Endothelial cell of umbilical vein (primary cell): ENCODE measurements around the gene SART3. TPM values are rescaled to one million over a fixed set of nuclear protein-coding genes. Genes with fewer than 3 reads are reported as not detected.

Source experiments
- BruUV-seq: library from RNA; stranded (reverse); fragments of 400-500 nt; replicated peaks from 2 replicates; lab custom pipeline; 2021; lab: Mats Ljungman, UMichigan
- CTCF ChIA-PET: fragments of 300-600, 350-600 bp; sonication (Branson Sonifier 250); formaldehyde crosslinking; loops from one replicate; lab custom pipeline; 2021; ENCODE audit warnings: antibody characterized with exemption, inconsistent platforms; lab: Charles Lee
- POLR2A ChIA-PET: fragments of 300-600, 350-600 bp; sonication (Branson Sonifier 250); formaldehyde crosslinking; loops from one replicate; lab custom pipeline; 2021; ENCODE audit warnings: antibody characterized with exemption, inconsistent platforms; lab: Charles Lee
- DNase-seq: peaks from one replicate; pipeline ENCODE4 v3.0.0-alpha.2; 2011; ENCODE audit warnings: low read depth, low spot score
- FAIRE-seq: peaks from 2 replicates; lab custom pipeline; 2011; peaks lifted over from hg19 to GRCh38; lab: Jason Lieb, UNC
- H2AFZ ChIP-seq: 2 replicates; pipeline ENCODE4 v1.6.0; 2012; ENCODE audit warnings: low read depth, low read length, control low read depth, inconsistent platforms
- H3K27ac ChIP-seq: 2 replicates; pipeline ENCODE4 v1.5.1; 2011; ENCODE audit warnings: low read depth, mild to moderate bottlenecking, control low read depth, low read length, moderate library complexity; ENCODE audit not compliant: insufficient read depth
- H3K27me3 ChIP-seq, 2 experiments: 2 replicates each; pipeline versions ENCODE4 v1.6.0 to v1.6.1; 2011; ENCODE audit warnings: low read length in 2 of 2, mixed read lengths in 1 of 2; ENCODE audit not compliant: control insufficient read depth in 2 of 2, insufficient read depth in 2 of 2
- H3K36me3 ChIP-seq, 2 experiments: 2 replicates in 1 of 2; 3 replicates in 1 of 2; pipeline ENCODE4 v1.5.1; 2011; ENCODE audit warnings: low read length in 2 of 2, mild to moderate bottlenecking in 1 of 2, moderate library complexity in 1 of 2; ENCODE audit not compliant: control insufficient read depth in 2 of 2, insufficient read depth in 2 of 2; ENCODE audit errors: extremely low read depth in 1 of 2
- H3K4me1 ChIP-seq: 3 replicates; pipeline ENCODE4 v1.5.1; 2011; ENCODE audit warnings: mild to moderate bottlenecking, low read length; ENCODE audit not compliant: control insufficient read depth, insufficient read depth; ENCODE audit errors: extremely low read depth
- H3K4me2 ChIP-seq: 2 replicates; pipeline ENCODE4 v1.6.1; 2011; ENCODE audit warnings: low read length, control low read depth, mixed read lengths; ENCODE audit not compliant: insufficient read depth
- H3K4me3 ChIP-seq, 3 experiments: fragments of 200-600 bp in 1 of 3; sonication (generic), shearing (Covaris generic) in 1 of 3; replicated peaks in 1 of 3; 2 replicates each; pipeline ENCODE4 v1.5.1; 2011 to 2016; ENCODE audit warnings: control low read depth in 3 of 3, low read length in 3 of 3, mild to moderate bottlenecking in 2 of 3, inconsistent platforms in 1 of 3, low read depth in 1 of 3, moderate library complexity in 1 of 3; ENCODE audit not compliant: insufficient read depth in 1 of 3
- H3K79me2 ChIP-seq: 2 replicates; pipeline ENCODE4 v1.6.0; 2012; ENCODE audit warnings: low read length, inconsistent platforms; ENCODE audit not compliant: control insufficient read depth, insufficient read depth
- H3K9ac ChIP-seq: replicated peaks from 2 replicates; pipeline ENCODE3; 2011; ENCODE audit warnings: low read length, control low read depth; ENCODE audit not compliant: insufficient read depth; ENCODE audit errors: extremely low read depth
- H3K9me1 ChIP-seq: replicated peaks from 3 replicates; pipeline ENCODE4 v1.6.0; 2011; ENCODE audit warnings: mild to moderate bottlenecking, low read length; ENCODE audit not compliant: control insufficient read depth, insufficient read depth; ENCODE audit errors: extremely low read depth
- H3K9me3 ChIP-seq: replicated peaks from 2 replicates; pipeline ENCODE4 v1.5.1; 2012; ENCODE audit warnings: low read length, inconsistent platforms; ENCODE audit not compliant: control insufficient read depth, insufficient read depth
- H4K20me1 ChIP-seq: replicated peaks from 2 replicates; pipeline ENCODE3; 2011; ENCODE audit warnings: mild to moderate bottlenecking, low read length; ENCODE audit not compliant: control insufficient read depth, insufficient read depth; ENCODE audit errors: extremely low read depth
- CTCF ChIP-seq, 2 donors: IDR thresholded peaks; 1 replicate in 1 of 2; 2 replicates in 1 of 2; pipeline ENCODE4 v1.5.1; 2011; ENCODE audit warnings: low read length in 2 of 2, mild to moderate bottlenecking in 2 of 2, moderate library complexity in 2 of 2, control low read depth in 1 of 2, inconsistent platforms in 1 of 2, low read depth in 1 of 2; ENCODE audit not compliant: insufficient read depth in 1 of 2; ENCODE audit errors: extremely low read depth in 1 of 2
- MAX ChIP-seq: IDR thresholded peaks from 2 replicates; pipeline ENCODE4 v1.6.1; 2011; ENCODE audit not compliant: insufficient read depth, insufficient read length
- MYC ChIP-seq: IDR thresholded peaks from one replicate; pipeline ENCODE4 v1.6.1; 2011; ENCODE audit warnings: mild to moderate bottlenecking, low read depth, low read length
- POLR2A ChIP-seq: IDR thresholded peaks from 2 replicates; pipeline ENCODE4 v1.6.1; 2012; ENCODE audit warnings: low read depth, mild to moderate bottlenecking, control low read depth, low read length
- POLR2AphosphoS5 ChIP-seq: IDR thresholded peaks from 2 replicates; pipeline ENCODE4 v1.6.1; 2012; ENCODE audit warnings: low read depth, mild to moderate bottlenecking, control low read depth, low read length, moderate library complexity; ENCODE audit not compliant: insufficient read depth
- dilution Hi-C: fragments of 300-500 bp; cut with MboI; formaldehyde crosslinking; loops from one replicate; pipeline ENCODE4 v1.15.0; 2019; ENCODE audit warnings: low sequenced_read_pairs; ENCODE audit not compliant: extremely low pct_ligation_motif_present
- intact Hi-C: fragments of 100-400 bp; cut with micrococcal nuclease; formaldehyde crosslinking; loops from one replicate; pipeline ENCODE4 v1.10.0; 2022
- polyA plus RNA-seq, 4 experiments: library from polyadenylated mRNA; depleted of rRNA in 3 of 4; stranded (reverse) in 3 of 4; unstranded in 1 of 4; fragments of >200 nt; gene quantifications; 2 replicates each; pipeline versions ENCODE4 v1.2.1 to v1.2.3, GENCODE V29; 2011 to 2012; ENCODE audit warnings: missing spikeins in 1 of 4
- total RNA-seq: library from RNA; stranded (reverse); gene quantifications from 2 replicates; pipeline ENCODE4 v1.2.3, GENCODE V29; 2021

SART3 gene
- total and polyA plus RNA-seq, 2 donors (not counting 3 experiments of a cell fraction or from before 2014, with no cell fraction given), result 13.9 to 50.7 TPM

- Histone ChIP-seq H2AFZ (no peak overlapping the region), H3K9me3 (no peaks in the 10 kb centered on the region), H3K79me2 (no peaks in the 10 kb centered on the region), H3K9me1 (no peaks in the 10 kb centered on the region), H3K9ac (no peak overlapping the region), H3K4me3 (no peak overlapping the region), H3K27me3 (no peaks in the 10 kb centered on the region), H3K36me3 (no peaks in the 10 kb centered on the region), H4K20me1 (no peaks in the 10 kb centered on the region), H3K4me1 (no peaks in the 10 kb centered on the region), H3K27ac (no peak overlapping the region), H3K4me2 (no peak overlapping the region)
- POLR2A ChIA-PET, result no interaction called here
- FAIRE-seq (no peak), DNase-seq (no peak)
- intact Hi-C loops, result no loop called here
- BruUV-seq, result no TSS peak
- CTCF ChIA-PET, result interaction anchor here (0.6 to 1.5 kb wide), 2 partner anchors 14 to 895 kb away, joined by 3 to 5 read pairs; no protein-coding TSS in a partner anchor
- dilution Hi-C loops, result no loop called here
- no peak for TF ChIP-seq POLR2AphosphoS5
- no peak for TF ChIP-seq CTCF (IDR thresholded peaks at IDR 0.05; ENCODE audit: extremely low read depth in 1 of 2, insufficient read depth in 1 of 2, low read depth in 1 of 2, low read length in 2 of 2)
- no peak for TF ChIP-seq MYC
- TF ChIP-seq MAX, result no peak
- TF ChIP-seq POLR2A, result no peak
Observed at GRCh38 chr12:108479364-108480070, 81.5 kb downstream of the SART3 start.
